ENCODE results near the gene RCAN3.

DNA sequence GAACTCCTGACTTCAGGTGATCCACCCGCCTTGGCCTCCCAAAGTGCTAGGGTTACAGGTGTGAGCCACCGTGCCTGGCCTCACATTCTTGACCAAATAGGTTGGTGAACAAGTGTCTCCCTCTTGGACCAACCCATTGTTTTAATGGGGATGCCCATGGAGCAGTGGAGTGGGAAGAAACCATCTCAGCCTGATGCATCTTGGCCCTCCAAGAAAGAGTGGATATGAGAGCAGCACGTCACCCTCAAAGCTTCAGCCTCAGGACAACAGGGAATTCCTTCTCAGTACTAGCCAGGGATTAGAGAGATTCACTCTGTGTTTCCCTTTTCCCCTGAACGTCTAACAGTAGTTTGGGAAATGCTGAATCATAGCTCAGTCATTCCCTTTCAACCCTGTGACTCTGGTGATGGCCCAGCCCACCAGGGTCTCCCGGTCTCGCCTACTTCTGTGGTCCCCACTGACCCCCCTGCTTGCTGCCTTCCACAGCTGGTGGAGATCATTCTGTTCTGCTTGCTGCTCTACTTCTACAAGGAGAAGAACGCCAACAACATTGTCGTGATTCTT, 49.6 kb upstream of the RCAN3 start:
- TF ChIP-seq GATA2 (IDR thresholded peaks at IDR 0.05; ENCODE audit: low read depth, low read length) (no peak), GATA3 (IDR thresholded peaks at IDR 0.05; ENCODE audit: low read depth, low read length) (no peak)
